ENCODE data around the gene TTLL3. TPM values are rescaled to one million over a fixed set of nuclear protein-coding genes. Genes with fewer than 3 reads are reported as not detected.

Gene TTLL3
- total and polyA plus RNA-seq, 2 donors from 2014 or later, result 27.5 to 61.0 TPM

GRCh38 chr3:9776896-9777693 is 33.0 kb upstream of the TTLL3 start:
- Histone ChIP-seq H3K36me3 (ENCODE audit: control insufficient read depth in 2 of 3, insufficient read depth in 3 of 3, low read length in 3 of 3) (no peaks in the 10 kb centered on the region), H3K27ac (ENCODE audit: low read depth in 2 of 2, low read length in 2 of 2) (no peak overlapping the region), H3K9ac (ENCODE audit: low read length in 3 of 3) (no peak overlapping the region), H3K27me3 (ENCODE audit: control insufficient read depth, insufficient read depth, low read length) (no peaks in the 10 kb centered on the region), H3K4me1 (ENCODE audit: control insufficient read depth in 2 of 3, insufficient read depth in 2 of 3, low read depth in 1 of 3, low read length in 3 of 3) (peaks cover 0 to 19% (median 8%) of the 10 kb centered on the region in 3 donors), H3K4me3 (ENCODE audit: low read length in 3 of 3) (no peak overlapping the region), H3K9me3 (ENCODE audit: control insufficient read depth in 2 of 3, insufficient read depth in 1 of 3, low read length in 3 of 3) (no peaks in the 10 kb centered on the region)
- TF ChIP-seq CTCF (IDR thresholded peaks at IDR 0.05; ENCODE audit: borderline replicate concordance, extremely low read depth, insufficient read depth), result no peak
- FAIRE-seq (no peak), DNase-seq (no peak)
- intact Hi-C loops (cut with DNase I), result no loop called here

- FAIRE-seq, result no peak
Observed at GRCh38 chr3:9777694-9778021, 32.4 kb upstream of the TTLL3 start.

DNA sequence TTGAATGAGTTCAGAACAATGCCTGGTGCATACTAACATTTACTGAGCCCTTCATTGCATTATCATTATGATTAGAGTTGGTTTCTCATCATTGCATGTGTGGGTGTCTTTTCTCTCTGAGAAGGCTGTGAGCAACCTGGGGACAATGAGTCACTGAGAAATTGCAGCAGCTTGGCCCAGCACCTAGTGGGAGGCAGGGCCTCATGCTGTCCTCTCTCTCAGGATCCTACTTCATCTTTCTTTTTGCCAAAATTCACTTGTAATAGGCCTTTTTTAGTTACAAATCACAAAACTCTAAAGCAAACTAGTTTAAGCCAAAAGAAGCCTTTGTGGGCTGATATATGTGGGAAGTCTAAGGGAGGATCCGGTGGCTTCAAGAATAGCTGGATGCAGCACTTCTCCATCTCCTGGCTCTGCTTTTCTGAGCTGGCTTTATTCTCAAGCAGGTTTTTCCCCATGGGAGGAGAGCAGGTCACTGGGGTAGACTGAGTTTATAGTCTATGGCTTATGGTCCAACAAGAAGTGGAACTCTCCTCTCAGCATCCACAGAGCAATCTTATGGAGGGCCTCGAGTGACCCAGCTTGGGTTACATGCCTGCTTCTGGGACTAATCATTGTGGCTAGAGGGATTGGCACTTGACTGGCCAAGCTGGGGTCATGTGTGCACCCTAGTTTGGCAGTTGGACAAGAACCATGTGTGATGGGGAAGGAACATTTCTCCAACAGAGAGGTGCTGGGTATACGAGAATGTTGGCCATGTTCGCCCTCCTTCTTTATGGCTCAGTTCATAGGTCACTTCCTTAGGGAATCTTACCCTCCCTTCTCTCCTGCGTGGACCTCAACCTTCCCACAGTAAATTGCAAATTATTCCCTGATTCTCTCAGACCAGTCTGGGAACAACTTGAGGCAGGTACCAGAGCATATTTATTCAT is 31.7 kb upstream of the TTLL3 start:
- no peak for DNase-seq
- H3K9ac ChIP-seq (ENCODE audit: low read length in 3 of 3), result no peak overlapping the region
- peaks cover 0 to 22% (median 8%) of the 10 kb centered on the region in 3 donors for H3K4me1 ChIP-seq (ENCODE audit: control insufficient read depth in 2 of 3, insufficient read depth in 2 of 3, low read depth in 1 of 3, low read length in 3 of 3)
- FAIRE-seq, result no peak
- intact Hi-C loops (cut with DNase I), result no loop called here
- H3K9me3 ChIP-seq (ENCODE audit: control insufficient read depth in 2 of 3, insufficient read depth in 1 of 3, low read length in 3 of 3), result no peaks in the 10 kb centered on the region
- H3K27me3 ChIP-seq (ENCODE audit: control insufficient read depth, insufficient read depth, low read length), result no peaks in the 10 kb centered on the region
- H3K36me3 ChIP-seq (ENCODE audit: control insufficient read depth in 2 of 3, insufficient read depth in 3 of 3, low read length in 3 of 3), result peaks cover 0 to 3% (median 0%) of the 10 kb centered on the region in 3 donors
- no peak overlapping the region for H3K27ac ChIP-seq (ENCODE audit: low read depth in 2 of 2, low read length in 2 of 2)
- no peak for TF ChIP-seq CTCF (IDR thresholded peaks at IDR 0.05; ENCODE audit: borderline replicate concordance, extremely low read depth, insufficient read depth)
- no peak overlapping the region for H3K4me3 ChIP-seq (ENCODE audit: low read length in 3 of 3)

More at GRCh38 chr3:9777694-9778021, 32.4 kb upstream of the TTLL3 start:
- intact Hi-C loops (cut with DNase I), result no loop called here
- Histone ChIP-seq H3K36me3 (ENCODE audit: control insufficient read depth in 2 of 3, insufficient read depth in 3 of 3, low read length in 3 of 3) (peaks cover 0 to under 1% (median 0%) of the 10 kb centered on the region in 3 donors), H3K4me1 (ENCODE audit: control insufficient read depth in 2 of 3, insufficient read depth in 2 of 3, low read depth in 1 of 3, low read length in 3 of 3) (peaks cover 0 to 22% (median 8%) of the 10 kb centered on the region in 3 donors), H3K27me3 (ENCODE audit: control insufficient read depth, insufficient read depth, low read length) (no peaks in the 10 kb centered on the region), H3K9ac (ENCODE audit: low read length in 3 of 3) (no peak overlapping the region), H3K4me3 (ENCODE audit: low read length in 3 of 3) (no peak overlapping the region), H3K9me3 (ENCODE audit: control insufficient read depth in 2 of 3, insufficient read depth in 1 of 3, low read length in 3 of 3) (no peaks in the 10 kb centered on the region), H3K27ac (ENCODE audit: low read depth in 2 of 2, low read length in 2 of 2) (no peak overlapping the region)
- TF ChIP-seq CTCF (IDR thresholded peaks at IDR 0.05; ENCODE audit: borderline replicate concordance, extremely low read depth, insufficient read depth), result no peak
- DNase-seq, result no peak

All from kidney (tissue), 14 donors.